WI38 (cell line): ENCODE measurements around the gene FLOT1.
A peak's percentile ranks its signal among the peaks of the same experiment; 100 is the strongest.

Experiments
- H3K4me3 ChIP-seq: 2 replicates; pipeline ENCODE4 v1.5.1; 2011; ENCODE audit warnings: low read depth, mild to moderate bottlenecking, control low read depth, low read length
- CTCF ChIP-seq: IDR thresholded peaks from 2 replicates; pipeline ENCODE4 v1.5.1; 2012; ENCODE audit warnings: low read depth, mild to moderate bottlenecking, control low read depth, low read length

Gene FLOT1

DNA sequence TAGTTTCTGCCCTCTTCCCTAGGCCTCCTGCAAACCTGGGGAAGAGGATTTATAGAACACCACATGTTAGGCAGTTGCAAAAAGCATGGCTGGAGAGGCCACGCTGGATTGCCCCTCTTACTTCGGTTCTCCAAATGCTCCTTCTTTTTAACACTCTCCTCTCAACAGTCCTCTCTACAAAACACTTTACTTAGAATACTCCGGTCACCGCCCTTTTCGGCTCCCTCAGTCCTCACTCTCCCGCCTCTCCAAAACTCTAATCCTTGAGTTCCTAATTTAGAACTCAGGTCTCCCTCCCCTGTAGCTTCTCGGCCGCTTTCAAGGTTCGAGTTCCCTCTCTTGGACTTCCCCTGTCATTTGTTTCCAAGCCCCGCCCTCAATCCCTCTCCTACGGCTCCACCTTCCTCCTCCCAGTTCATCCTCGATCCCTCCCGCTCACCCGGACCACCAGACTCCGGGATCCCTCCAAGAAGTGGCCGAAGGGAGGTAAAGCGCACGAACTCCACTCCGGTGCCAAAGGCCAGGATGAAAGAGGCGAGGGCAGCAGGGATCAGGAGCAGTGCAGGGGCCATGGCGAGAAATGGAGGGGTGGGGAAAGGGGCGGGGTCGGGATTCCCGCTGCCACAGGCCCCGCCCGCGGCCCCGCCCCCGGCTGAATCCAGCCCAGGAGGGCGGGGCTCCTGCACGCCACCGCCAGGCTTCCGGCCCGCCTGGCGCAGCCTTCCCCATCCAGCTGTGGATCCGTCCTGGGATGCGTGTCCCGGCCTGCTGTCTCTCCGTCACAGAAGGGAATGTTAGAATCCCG lies 51.9 kb downstream of the FLOT1 start, which contains the start of gene NRM:
Gene NRM (minus strand): TSS at position 582 of the 805 bp plus-strand sequence. CDS start 10 bp downstream, at position 572.
- no peak for TF ChIP-seq CTCF
- H3K4me3 ChIP-seq = peak within 1 kb of the TSS; percentile 70

GRCh38 chr6:30689985-30690384 lies 52.5 kb downstream of the FLOT1 start:
- no peak for TF ChIP-seq CTCF
- H3K4me3 ChIP-seq = peak overlapping the region; percentile 70

GRCh38 chr6:30689022-30689865 lies 53.2 kb downstream of the FLOT1 start:
- TF ChIP-seq CTCF = no peak
- H3K4me3 ChIP-seq = peak overlapping the region; percentile 70

DNA sequence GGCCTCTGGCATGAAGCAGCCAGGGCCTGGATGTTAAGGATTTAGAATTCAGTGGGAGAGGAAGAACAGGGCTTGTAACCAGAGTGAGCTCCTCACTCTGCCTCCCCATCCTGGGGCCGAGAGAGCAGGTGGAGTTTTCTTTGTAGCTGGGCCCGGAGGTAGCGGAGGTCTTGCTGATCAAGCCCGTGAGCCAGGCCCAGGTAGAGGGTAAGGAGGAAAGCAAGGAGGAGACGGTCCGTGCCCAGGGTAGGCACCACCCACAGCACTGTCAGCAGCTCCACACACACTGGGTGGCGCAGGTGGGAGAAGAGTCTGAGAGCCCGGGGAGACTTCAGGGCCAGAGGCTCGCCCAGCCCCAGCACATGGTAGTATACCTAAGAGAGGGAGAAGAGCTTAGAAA lies 53.9 kb downstream of the FLOT1 start:
- H3K4me3 ChIP-seq = peak overlapping the region; percentile 77
- no peak for TF ChIP-seq CTCF

DNA sequence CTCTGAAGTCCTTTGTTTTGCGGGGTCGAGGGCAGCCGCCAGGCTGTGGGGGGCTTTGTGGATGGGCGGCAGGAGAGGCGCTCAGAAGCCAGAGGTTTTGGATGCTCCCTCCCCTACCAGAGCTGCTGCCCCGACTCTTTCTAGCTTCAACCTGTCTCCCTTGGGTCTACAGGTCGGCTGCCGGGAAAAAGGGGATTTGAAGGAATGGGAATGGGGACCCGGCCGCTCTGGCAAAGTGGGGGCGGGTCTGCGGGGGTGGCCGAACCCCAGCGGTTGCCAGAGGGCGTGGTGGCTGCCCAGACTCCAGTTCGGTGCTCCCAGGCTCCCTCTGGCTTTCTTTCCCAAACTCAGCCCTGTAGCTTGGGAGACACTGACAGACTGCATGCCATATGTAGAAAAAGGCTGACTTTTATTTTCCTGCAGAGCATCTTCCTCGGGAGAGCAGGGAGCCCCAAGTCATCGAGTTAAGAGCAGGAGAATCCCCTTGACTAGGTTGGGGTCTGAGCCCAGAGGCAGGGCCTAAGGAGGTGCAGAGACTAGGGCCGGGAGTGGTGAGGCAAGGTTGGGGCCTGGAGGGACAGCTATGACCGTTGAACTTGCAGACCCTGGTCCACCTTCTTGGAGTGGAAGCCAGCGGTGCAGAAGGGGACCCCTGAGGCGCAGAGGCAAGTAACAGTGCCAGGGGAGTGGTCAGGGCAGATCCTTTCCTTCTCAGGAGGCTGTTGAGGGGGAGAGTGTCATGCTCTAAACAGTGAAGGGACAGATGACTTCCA lies 54.6 kb downstream of the FLOT1 start:
- peak overlapping the region; percentile 77 for H3K4me3 ChIP-seq
- peak; percentile 25 for TF ChIP-seq CTCF

DNA sequence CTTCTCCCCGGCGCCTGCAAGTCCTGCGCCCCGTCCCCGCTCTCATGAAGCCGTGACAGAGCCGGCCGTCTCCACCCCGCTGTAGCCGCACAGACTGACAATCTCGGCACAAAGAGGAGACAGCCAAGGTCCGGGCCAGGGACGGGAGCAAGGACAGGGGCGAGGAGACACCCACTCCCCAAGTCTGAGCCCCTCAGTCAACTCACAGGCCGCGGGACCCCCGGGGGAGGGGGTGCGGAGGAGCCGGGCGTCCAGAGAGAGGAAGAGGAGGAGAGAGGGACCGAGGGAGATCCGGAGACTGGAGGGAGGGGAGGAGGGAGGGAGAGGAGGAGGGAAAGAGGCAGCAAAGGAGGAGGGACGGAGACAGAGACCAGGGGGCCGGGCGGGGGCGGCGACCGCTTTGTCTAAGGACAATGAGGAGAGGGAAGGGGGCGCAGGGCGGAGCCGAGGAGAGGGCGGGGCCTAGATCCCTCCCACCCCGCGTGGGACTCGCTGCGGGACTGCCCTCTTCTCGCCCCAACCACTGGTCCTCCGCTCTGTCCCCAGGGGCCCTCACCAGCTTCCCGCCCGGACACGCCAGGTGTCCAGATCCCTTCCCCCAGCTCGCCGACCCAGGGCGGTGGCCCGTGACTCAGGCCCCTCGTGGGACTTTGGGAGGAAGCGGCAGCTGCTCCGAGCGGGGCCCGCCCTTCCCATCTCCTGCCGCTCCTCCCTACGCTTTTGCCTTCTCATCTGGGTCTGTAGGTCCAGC lies 55.4 kb downstream of the FLOT1 start:
- peak overlapping the region; percentile 77 for H3K4me3 ChIP-seq
- TF ChIP-seq CTCF = no peak
